WI38 (cell line): ENCODE data around the gene POLE.

Source experiments
- H3K4me3 ChIP-seq: 2 replicates; pipeline ENCODE4 v1.5.1; 2011; ENCODE audit warnings: low read depth, mild to moderate bottlenecking, control low read depth, low read length
- TF ChIP-seq, protein P1 (sequence below): IDR thresholded peaks from 2 replicates; pipeline ENCODE4 v1.5.1; 2012; ENCODE audit warnings: low read depth, mild to moderate bottlenecking, control low read depth, low read length

POLE gene

DNA sequence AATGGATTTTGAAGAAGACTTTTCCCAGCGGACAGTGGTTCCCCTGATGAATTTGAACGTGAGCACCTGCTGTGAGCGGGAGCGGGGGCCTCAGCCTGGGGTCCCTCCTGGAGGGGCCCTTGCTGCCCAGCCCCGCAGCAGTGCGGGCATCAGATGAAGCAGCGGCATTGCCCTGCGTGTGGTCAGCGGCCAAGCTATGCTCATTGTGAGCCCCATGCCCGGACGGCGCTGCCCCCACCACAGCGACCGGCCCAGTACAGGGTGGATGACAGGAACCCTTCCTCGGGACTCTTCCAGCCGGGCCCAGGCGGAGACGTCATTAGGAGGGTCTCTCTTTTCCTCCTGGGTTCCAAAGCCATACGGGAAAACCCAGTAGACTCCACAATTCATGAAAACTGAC, 80.2 kb downstream of the POLE start:
- no peak overlapping the region for H3K4me3 ChIP-seq
- TF ChIP-seq, protein P1, sequence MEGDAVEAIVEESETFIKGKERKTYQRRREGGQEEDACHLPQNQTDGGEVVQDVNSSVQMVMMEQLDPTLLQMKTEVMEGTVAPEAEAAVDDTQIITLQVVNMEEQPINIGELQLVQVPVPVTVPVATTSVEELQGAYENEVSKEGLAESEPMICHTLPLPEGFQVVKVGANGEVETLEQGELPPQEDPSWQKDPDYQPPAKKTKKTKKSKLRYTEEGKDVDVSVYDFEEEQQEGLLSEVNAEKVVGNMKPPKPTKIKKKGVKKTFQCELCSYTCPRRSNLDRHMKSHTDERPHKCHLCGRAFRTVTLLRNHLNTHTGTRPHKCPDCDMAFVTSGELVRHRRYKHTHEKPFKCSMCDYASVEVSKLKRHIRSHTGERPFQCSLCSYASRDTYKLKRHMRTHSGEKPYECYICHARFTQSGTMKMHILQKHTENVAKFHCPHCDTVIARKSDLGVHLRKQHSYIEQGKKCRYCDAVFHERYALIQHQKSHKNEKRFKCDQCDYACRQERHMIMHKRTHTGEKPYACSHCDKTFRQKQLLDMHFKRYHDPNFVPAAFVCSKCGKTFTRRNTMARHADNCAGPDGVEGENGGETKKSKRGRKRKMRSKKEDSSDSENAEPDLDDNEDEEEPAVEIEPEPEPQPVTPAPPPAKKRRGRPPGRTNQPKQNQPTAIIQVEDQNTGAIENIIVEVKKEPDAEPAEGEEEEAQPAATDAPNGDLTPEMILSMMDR, result no peak

DNA sequence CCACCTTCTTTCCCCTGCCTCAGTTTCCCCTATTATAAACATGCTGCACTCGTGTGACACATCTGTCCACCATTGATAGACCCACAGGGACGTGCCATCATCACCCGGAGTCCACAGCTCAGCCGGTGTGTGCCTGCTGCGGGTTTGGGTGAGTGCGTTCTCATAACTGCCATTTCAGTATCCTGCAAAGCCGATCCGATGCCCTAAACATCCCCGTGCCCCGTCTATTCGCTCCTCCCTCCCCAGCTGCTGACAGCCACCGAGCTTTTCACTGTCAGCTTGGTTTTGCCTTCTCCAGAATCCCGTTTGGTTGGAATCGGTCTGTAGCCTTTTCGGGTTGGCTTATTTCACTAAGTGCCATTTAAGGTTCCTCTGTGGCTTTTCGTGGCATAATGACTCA, 80.7 kb downstream of the POLE start:
- TF ChIP-seq, protein P1, result no peak
- H3K4me3 ChIP-seq, result no peak overlapping the region

DNA sequence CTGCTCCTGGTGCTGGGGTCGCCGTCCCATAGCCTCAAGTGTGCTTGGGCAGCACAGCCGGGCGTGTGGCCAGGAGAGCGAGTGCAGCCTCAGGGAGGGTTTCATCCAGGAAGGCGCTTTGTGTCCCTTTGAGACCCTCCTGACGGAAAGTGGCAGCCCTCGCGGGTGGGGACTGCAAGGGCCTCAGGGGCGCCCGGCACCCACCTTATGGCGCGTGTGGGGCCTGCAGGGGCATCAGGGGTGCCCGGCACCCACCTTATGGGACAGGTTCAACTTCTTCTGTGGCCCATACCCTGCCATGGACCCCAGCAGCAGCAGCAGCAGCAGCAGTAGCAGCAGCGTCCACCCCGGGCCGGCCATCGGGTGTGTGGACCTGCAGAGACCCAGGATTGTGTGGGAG, 81.2 kb downstream of the POLE start:
- H3K4me3 ChIP-seq, result no peak overlapping the region
- TF ChIP-seq, protein P1, result no peak

DNA sequence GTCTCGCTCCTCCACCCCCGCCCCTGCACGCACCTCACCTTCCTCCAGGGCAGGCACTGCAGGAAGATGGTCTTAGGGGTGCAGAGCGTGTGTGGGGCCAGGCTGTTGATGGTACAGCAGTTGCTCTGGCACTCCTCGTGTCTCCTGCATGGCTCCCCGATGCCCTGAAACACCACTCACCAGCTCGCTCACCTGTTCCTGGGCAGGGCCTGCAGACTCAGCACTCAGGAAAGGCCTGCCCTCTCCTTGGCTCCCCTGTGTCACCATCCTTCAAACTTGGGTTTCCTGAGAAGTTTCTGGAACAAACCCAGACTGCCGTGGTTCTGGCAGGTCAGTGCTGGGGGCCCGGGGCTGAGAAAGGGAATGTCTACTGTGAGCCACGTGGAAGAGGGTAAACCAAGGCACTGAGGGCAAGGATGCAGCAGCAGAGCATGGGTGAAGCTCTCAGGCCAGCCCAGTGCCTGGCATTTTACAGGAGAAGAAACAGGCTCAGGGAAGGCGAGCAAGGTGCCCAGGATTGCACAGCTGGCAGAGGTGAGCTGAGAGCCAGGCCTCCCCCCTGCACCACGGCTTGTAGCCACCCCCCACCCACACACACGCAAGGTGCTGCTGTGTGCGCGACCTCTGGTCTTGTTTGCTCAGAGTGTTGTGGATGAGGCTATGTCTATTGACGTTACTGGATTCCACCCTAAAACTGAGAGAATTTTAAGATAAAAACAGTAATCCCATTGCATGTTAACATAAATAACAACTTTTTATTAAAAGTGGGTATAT, 82.3 kb downstream of the POLE start:
- TF ChIP-seq, protein P1, result no peak
- no peak overlapping the region for H3K4me3 ChIP-seq

DNA sequence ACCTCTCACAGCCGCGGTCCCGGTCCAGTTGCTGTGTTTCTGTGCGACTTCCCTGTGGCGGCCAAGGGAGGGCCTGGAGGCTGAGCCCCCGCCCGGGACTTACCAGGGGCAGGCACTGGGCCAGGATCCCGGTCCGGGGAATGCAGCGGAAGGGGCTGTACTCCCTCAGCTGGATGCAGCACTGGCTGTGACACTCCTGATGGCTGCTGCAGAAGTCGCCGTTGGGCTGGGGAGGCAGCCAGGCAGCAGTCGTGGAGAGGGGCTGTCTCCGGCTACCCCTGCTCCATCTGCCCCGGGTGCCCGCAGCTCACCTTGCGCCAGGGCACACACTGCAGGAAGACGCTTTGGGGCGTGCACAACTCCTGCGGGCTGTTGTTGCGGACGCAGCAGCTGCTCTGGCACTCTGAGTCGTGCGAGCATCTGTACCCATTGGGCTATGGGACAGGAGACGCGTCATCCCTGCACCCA, 83.0 kb downstream of the POLE start:
- TF ChIP-seq, protein P1, result no peak

DNA sequence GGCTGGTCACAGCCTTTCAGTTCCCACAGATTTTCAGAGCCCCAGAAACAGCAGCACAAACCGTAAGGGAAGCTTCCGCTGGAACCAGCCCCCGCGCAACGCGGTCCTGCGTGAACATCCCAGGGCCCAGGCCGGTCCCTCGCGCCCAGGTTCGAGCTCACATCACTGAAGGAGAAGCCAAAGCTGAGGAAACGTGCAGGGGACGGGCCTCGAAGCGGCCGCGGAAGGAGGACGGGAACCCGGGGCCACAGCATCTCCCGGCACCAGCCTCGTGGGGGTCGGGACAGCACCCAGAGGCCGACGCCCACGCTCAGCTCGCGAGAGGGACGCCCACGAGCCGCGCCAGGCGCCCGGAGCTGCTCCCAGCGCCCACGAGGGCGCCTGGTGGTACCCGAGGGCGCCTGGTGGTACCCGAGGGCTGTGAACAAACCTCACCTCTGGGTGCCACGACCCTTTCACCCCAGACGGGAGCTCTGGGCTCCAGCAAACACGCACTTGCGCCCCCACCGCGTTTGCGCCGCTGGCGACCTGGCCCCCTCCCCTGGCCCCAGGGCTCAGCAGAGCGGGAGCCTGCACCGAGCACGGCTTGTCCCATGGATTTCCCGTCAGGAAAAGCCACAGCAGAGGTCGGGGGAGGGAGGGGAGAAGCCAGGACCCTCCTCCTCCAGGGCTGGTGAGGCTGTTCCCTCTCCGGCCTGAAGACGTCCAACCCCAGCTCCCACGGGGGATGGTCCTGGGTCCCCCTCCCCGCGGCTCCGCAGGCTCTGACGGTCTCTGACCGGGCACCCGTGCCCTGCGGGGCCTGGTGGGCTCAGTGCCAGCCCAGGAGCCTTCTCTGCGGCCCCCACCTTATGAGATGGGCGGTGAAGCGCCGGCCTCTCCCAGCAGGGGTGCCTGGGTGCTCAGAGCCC, 83.6 kb downstream of the POLE start:
- TF ChIP-seq, protein P1, result no peak
- H3K4me3 ChIP-seq, result no peak overlapping the region

More for the DNA sequence above, 83.0 kb downstream of the POLE start:
- H3K4me3 ChIP-seq, result no peak overlapping the region
